Lung (tissue), 12 donors: Measurements from ENCODE around the gene LRP2. TPM values are rescaled to one million over a fixed set of nuclear protein-coding genes. Genes with fewer than 3 reads are reported as not detected.

ENCODE experiments used
- ATAC-seq: fragments of 200-7000 bp; cut with Tn5 transposase; one replicate; pipeline ENCODE4 v1.9.1; 2020; ENCODE audit warnings: moderate number of reproducible peaks; ENCODE audit not compliant: insufficient read depth, low FRiP score
- DNase-seq, 3 donors: peaks; one replicate each; pipeline ENCODE4 v3.0.0-alpha.2; 2013 to 2017
- H3K27ac ChIP-seq, 2 donors: one replicate each; pipeline ENCODE4 v1.5.1; 2013; ENCODE audit warnings: mild to moderate bottlenecking in 2 of 2, moderate library complexity in 2 of 2, control low read depth in 1 of 2, inconsistent platforms in 1 of 2, low read depth in 1 of 2, low read length in 1 of 2
- H3K27me3 ChIP-seq, 3 donors: one replicate each; pipeline ENCODE4 v1.5.1; 2013; ENCODE audit warnings: low read length in 2 of 3; ENCODE audit not compliant: control insufficient read depth in 3 of 3, insufficient read depth in 3 of 3
- H3K36me3 ChIP-seq, 4 donors: one replicate each; pipeline ENCODE4 v1.5.1; 2013; ENCODE audit warnings: low read length in 4 of 4, mild to moderate bottlenecking in 1 of 4, moderate library complexity in 1 of 4; ENCODE audit not compliant: control insufficient read depth in 4 of 4, insufficient read depth in 4 of 4
- H3K4me1 ChIP-seq, 5 donors: one replicate each; pipeline ENCODE4 v1.5.1; 2013; ENCODE audit warnings: low read length in 5 of 5, mild to moderate bottlenecking in 2 of 5, moderate library complexity in 1 of 5; ENCODE audit not compliant: control insufficient read depth in 5 of 5, insufficient read depth in 5 of 5
- H3K4me3 ChIP-seq: one replicate; pipeline ENCODE4 v1.5.1; 2013; ENCODE audit warnings: mild to moderate bottlenecking, control low read depth, moderate library complexity
- H3K9ac ChIP-seq, 2 donors: one replicate each; pipeline ENCODE4 v1.5.1; 2013; ENCODE audit warnings: low read length in 2 of 2, control low read depth in 1 of 2; ENCODE audit not compliant: insufficient read depth in 1 of 2
- H3K9me3 ChIP-seq, 4 donors: one replicate each; pipeline ENCODE4 v1.5.1; 2013; ENCODE audit warnings: low read length in 3 of 4, mild to moderate bottlenecking in 1 of 4, moderate library complexity in 1 of 4; ENCODE audit not compliant: control insufficient read depth in 4 of 4, insufficient read depth in 3 of 4
- CTCF ChIP-seq: IDR thresholded peaks from 2 replicates; pipeline ENCODE4 v1.5.1; 2012; ENCODE audit warnings: mild to moderate bottlenecking; ENCODE audit errors: control extremely low read depth, extremely low read depth
- WGBS, 2 donors: extraction: QIAGEN DNeasy Blood & Tissue Kit; methylation state at CpG; one replicate each; pipeline ENCODE4 v1.1.7; 2013; 5-methylcytosine and 5-hydroxymethylcytosine counted together
- polyA plus RNA-seq, 2 donors: library from polyadenylated mRNA; stranded (reverse); fragments of 200-250 nt; gene quantifications; one replicate each; pipeline ENCODE4 v1.2.1, GENCODE V29; 2013
- total RNA-seq, 2 donors: library from RNA; depleted of rRNA in 1 of 2; stranded (reverse); fragments of >200 nt in 1 of 2; gene quantifications; one replicate each; pipeline ENCODE4 v1.2.1, GENCODE V29; 2014 to 2021
- donor health status: control.
- donor health status: control.
- donor health status: Bipolar disorder and iron deficiency.
- donor health status: healthy.
- donor health status: DM: yes; HTN: yes; CAD: no.

The LRP2 gene
- total and polyA plus RNA-seq, 4 donors, result 2.4 to 39.5 (median 15.8) TPM

- ATAC-seq, result no peak
- no peaks in the 10 kb centered on the region for H3K27me3 ChIP-seq
- H3K4me1 ChIP-seq, result no peaks in the 10 kb centered on the region
- no peaks in the 10 kb centered on the region for H3K36me3 ChIP-seq
- H3K9ac ChIP-seq, result no peak overlapping the region
- no peak overlapping the region for H3K4me3 ChIP-seq
- TF ChIP-seq CTCF, result no peak
- H3K9me3 ChIP-seq, result no peaks in the 10 kb centered on the region
- no peak overlapping the region for H3K27ac ChIP-seq
- WGBS, 2 donors, result 92 to 93% methylated on average over 1 of the region's 1 CpG
- no peak for DNase-seq
Observed at GRCh38 chr2:169104848-169105247, 257.5 kb downstream of the LRP2 start.

GRCh38 chr2:169095621-169096105, 266.7 kb downstream of the LRP2 start:
- no peak for TF ChIP-seq CTCF
- H3K36me3 ChIP-seq, result no peaks in the 10 kb centered on the region
- no peak overlapping the region for H3K27ac ChIP-seq
- H3K4me3 ChIP-seq, result no peak overlapping the region
- no peaks in the 10 kb centered on the region for H3K9me3 ChIP-seq
- WGBS, 2 donors, result 32 to 58% methylated on average over 5 of the region's 5 CpGs
- H3K27me3 ChIP-seq, result no peaks in the 10 kb centered on the region
- ATAC-seq, result peak; percentile 45
- H3K9ac ChIP-seq, result no peak overlapping the region
- no peak for DNase-seq
- H3K4me1 ChIP-seq, result peaks cover 0 to 6% (median 0%) of the 10 kb centered on the region in 5 donors

- peaks cover 0 to 6% (median 0%) of the 10 kb centered on the region in 5 donors for H3K4me1 ChIP-seq
- H3K4me3 ChIP-seq, result no peak overlapping the region
- H3K9me3 ChIP-seq, result no peaks in the 10 kb centered on the region
- no peak overlapping the region for H3K27ac ChIP-seq
- no peak overlapping the region for H3K9ac ChIP-seq
- H3K36me3 ChIP-seq, result no peaks in the 10 kb centered on the region
- ATAC-seq, result no peak
- WGBS, 2 donors, result 96 to 97% methylated on average over 1 of the region's 1 CpG
- no peak for DNase-seq
- H3K27me3 ChIP-seq, result no peaks in the 10 kb centered on the region
- no peak for TF ChIP-seq CTCF
Observed at GRCh38 chr2:169094676-169095075, 267.7 kb downstream of the LRP2 start.

- no peak for TF ChIP-seq CTCF
- Histone ChIP-seq H3K27me3 (no peaks in the 10 kb centered on the region), H3K4me3 (no peak overlapping the region), H3K9me3 (no peaks in the 10 kb centered on the region), H3K36me3 (no peaks in the 10 kb centered on the region), H3K27ac (no peak overlapping the region), H3K4me1 (peaks cover 0 to 6% (median 0%) of the 10 kb centered on the region in 5 donors), H3K9ac (no peak overlapping the region)
- WGBS, 2 donors, result 61 to 65% methylated on average over 2 of the region's 2 CpGs
- DNase-seq, result no peak
- no peak for ATAC-seq
Observed at GRCh38 chr2:169093535-169093934, 268.8 kb downstream of the LRP2 start.
